Measurements from ENCODE around the gene EVL.

DNA sequence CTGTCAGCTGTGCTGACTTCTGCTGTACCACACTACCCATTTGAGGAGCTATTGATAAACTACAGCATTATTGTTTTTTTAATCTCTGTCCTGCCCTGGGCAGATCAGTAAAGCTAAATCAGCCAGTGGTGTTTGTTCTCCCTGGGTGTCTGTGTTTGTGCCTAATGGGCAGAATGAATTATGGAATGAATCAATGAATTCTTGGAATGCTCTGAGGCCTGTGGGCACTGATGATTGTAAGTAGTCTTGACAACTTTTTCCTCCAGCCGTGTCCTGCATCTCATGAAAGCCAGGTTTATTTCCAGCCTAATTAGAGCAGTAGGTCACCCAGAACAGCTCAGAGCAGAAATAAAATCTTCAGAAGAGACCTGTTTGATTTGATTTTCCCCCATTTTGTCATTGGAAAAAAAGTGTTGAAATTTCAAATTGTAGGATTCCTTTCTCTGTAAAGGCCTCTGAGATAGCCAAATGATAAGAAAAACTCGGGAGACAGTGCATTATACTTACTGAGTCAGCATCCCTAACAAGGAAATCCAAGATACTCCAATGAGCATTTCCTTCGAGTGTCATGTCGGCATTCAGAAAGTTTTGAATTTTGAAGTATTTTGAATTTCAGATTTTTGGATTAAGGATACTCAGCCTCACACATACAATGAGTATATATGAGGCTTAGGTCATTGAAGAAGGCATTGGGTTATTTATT lies 19.4 kb upstream of the EVL start:
- no peak for TF ChIP-seq POLR2A (IDR thresholded peaks at IDR 0.05)
- TF ChIP-seq, protein P1, sequence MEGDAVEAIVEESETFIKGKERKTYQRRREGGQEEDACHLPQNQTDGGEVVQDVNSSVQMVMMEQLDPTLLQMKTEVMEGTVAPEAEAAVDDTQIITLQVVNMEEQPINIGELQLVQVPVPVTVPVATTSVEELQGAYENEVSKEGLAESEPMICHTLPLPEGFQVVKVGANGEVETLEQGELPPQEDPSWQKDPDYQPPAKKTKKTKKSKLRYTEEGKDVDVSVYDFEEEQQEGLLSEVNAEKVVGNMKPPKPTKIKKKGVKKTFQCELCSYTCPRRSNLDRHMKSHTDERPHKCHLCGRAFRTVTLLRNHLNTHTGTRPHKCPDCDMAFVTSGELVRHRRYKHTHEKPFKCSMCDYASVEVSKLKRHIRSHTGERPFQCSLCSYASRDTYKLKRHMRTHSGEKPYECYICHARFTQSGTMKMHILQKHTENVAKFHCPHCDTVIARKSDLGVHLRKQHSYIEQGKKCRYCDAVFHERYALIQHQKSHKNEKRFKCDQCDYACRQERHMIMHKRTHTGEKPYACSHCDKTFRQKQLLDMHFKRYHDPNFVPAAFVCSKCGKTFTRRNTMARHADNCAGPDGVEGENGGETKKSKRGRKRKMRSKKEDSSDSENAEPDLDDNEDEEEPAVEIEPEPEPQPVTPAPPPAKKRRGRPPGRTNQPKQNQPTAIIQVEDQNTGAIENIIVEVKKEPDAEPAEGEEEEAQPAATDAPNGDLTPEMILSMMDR (IDR thresholded peaks at IDR 0.05), result no peak

Data from testis (tissue), 2 donors.